Liver (tissue), 3 donors: Measurements from ENCODE around the gene SLF1.

ENCODE experiments used
- FOXA1 ChIP-seq: IDR thresholded peaks from 2 replicates; pipeline ENCODE4 v1.6.1; 2016; ENCODE audit warnings: antibody characterized with exemption
- GABPA ChIP-seq, 2 donors: IDR thresholded peaks in 1 of 2; conservative IDR thresholded peaks in 1 of 2; 2 replicates each; pipeline ENCODE4 v1.6.1; 2016; ENCODE audit warnings: antibody characterized with exemption in 2 of 2, mild to moderate bottlenecking in 1 of 2, moderate library complexity in 1 of 2
- HNF4G ChIP-seq: IDR thresholded peaks from 2 replicates; pipeline ENCODE4 v1.6.1; 2016; ENCODE audit warnings: antibody characterized with exemption
- RAD21 ChIP-seq, 2 donors: IDR thresholded peaks; 2 replicates each; pipeline ENCODE4 v1.6.1; 2016; ENCODE audit warnings: antibody characterized with exemption in 2 of 2, mild to moderate bottlenecking in 2 of 2
- SP1 ChIP-seq: IDR thresholded peaks from 2 replicates; pipeline ENCODE4 v1.6.1; 2018; ENCODE audit warnings: antibody characterized with exemption, mild to moderate bottlenecking
- TAF1 ChIP-seq: conservative IDR thresholded peaks from 2 replicates; pipeline ENCODE4 v1.6.1; 2016; ENCODE audit warnings: antibody characterized with exemption, mild to moderate bottlenecking
- YY1 ChIP-seq: IDR thresholded peaks from 2 replicates; pipeline ENCODE4 v1.6.1; 2016; ENCODE audit warnings: antibody characterized with exemption, mild to moderate bottlenecking
- TF ChIP-seq, protein P1 (sequence below): fragments of 150-350 bp; IDR thresholded peaks from 2 replicates; pipeline ENCODE4 v1.5.1; 2017; ENCODE audit warnings: improper control_type of control experiment, low read depth, low read length; ENCODE audit not compliant: missing input control
- TF ChIP-seq, protein P2 (sequence below): IDR thresholded peaks from 2 replicates; pipeline ENCODE4 v1.6.1; 2016; ENCODE audit warnings: antibody characterized with exemption
- TF ChIP-seq, protein P3 (sequence below): IDR thresholded peaks from 2 replicates; pipeline ENCODE4 v1.6.1; 2016; ENCODE audit warnings: antibody characterized with exemption, mild to moderate bottlenecking
- donor health status: healthy.
- donor health status: healthy.

DNA sequence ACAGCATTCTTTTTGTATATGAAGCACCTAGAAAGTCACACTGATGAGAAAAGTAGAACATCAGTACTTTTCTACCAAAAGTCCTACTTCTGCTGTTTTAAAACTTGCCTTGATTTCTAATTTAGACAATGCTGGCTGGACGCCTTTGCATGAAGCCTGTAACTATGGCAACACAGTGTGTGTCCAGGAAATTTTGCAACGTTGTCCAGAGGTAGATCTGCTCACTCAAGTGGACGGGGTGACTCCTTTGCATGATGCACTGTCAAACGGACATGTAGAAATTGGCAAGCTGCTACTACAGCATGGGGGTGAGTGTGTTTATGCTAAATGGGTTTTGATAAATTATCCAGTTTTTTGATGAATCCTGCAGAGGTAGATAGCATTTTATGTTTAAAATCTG, 73.5 kb downstream of the SLF1 start:
- TF ChIP-seq GABPA (IDR thresholded peaks at IDR 0.05 in 1 of 2, conservative IDR thresholded peaks at IDR 0.05 in 1 of 2) (no peak), YY1 (no peak), TAF1 (no peak), FOXA1 (no peak), RAD21 (IDR thresholded peaks at IDR 0.05) (no peak), HNF4G (no peak), SP1 (no peak)
- TF ChIP-seq, protein P1, sequence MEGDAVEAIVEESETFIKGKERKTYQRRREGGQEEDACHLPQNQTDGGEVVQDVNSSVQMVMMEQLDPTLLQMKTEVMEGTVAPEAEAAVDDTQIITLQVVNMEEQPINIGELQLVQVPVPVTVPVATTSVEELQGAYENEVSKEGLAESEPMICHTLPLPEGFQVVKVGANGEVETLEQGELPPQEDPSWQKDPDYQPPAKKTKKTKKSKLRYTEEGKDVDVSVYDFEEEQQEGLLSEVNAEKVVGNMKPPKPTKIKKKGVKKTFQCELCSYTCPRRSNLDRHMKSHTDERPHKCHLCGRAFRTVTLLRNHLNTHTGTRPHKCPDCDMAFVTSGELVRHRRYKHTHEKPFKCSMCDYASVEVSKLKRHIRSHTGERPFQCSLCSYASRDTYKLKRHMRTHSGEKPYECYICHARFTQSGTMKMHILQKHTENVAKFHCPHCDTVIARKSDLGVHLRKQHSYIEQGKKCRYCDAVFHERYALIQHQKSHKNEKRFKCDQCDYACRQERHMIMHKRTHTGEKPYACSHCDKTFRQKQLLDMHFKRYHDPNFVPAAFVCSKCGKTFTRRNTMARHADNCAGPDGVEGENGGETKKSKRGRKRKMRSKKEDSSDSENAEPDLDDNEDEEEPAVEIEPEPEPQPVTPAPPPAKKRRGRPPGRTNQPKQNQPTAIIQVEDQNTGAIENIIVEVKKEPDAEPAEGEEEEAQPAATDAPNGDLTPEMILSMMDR, result no peak
- TF ChIP-seq, protein P2, sequence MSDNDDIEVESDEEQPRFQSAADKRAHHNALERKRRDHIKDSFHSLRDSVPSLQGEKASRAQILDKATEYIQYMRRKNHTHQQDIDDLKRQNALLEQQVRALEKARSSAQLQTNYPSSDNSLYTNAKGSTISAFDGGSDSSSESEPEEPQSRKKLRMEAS, result no peak
- TF ChIP-seq, protein P3, sequence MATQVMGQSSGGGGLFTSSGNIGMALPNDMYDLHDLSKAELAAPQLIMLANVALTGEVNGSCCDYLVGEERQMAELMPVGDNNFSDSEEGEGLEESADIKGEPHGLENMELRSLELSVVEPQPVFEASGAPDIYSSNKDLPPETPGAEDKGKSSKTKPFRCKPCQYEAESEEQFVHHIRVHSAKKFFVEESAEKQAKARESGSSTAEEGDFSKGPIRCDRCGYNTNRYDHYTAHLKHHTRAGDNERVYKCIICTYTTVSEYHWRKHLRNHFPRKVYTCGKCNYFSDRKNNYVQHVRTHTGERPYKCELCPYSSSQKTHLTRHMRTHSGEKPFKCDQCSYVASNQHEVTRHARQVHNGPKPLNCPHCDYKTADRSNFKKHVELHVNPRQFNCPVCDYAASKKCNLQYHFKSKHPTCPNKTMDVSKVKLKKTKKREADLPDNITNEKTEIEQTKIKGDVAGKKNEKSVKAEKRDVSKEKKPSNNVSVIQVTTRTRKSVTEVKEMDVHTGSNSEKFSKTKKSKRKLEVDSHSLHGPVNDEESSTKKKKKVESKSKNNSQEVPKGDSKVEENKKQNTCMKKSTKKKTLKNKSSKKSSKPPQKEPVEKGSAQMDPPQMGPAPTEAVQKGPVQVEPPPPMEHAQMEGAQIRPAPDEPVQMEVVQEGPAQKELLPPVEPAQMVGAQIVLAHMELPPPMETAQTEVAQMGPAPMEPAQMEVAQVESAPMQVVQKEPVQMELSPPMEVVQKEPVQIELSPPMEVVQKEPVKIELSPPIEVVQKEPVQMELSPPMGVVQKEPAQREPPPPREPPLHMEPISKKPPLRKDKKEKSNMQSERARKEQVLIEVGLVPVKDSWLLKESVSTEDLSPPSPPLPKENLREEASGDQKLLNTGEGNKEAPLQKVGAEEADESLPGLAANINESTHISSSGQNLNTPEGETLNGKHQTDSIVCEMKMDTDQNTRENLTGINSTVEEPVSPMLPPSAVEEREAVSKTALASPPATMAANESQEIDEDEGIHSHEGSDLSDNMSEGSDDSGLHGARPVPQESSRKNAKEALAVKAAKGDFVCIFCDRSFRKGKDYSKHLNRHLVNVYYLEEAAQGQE, result no peak
